ENCODE measurements around the gene DHCR7.

- TF ChIP-seq, protein P1, sequence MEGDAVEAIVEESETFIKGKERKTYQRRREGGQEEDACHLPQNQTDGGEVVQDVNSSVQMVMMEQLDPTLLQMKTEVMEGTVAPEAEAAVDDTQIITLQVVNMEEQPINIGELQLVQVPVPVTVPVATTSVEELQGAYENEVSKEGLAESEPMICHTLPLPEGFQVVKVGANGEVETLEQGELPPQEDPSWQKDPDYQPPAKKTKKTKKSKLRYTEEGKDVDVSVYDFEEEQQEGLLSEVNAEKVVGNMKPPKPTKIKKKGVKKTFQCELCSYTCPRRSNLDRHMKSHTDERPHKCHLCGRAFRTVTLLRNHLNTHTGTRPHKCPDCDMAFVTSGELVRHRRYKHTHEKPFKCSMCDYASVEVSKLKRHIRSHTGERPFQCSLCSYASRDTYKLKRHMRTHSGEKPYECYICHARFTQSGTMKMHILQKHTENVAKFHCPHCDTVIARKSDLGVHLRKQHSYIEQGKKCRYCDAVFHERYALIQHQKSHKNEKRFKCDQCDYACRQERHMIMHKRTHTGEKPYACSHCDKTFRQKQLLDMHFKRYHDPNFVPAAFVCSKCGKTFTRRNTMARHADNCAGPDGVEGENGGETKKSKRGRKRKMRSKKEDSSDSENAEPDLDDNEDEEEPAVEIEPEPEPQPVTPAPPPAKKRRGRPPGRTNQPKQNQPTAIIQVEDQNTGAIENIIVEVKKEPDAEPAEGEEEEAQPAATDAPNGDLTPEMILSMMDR (IDR thresholded peaks at IDR 0.05): no peak
- TF ChIP-seq POLR2A (IDR thresholded peaks at IDR 0.05): peak in 1 of 2 donors; percentile 61
Observed at GRCh38 chr11:71453037-71453917, 5.1 kb upstream of the DHCR7 start, which contains the start of gene NADSYN1.

All from uterus (tissue), 2 donors.